ENCODE data around the gene TBC1D10A.

Gene TBC1D10A

GRCh38 chr22:30334646-30335045 is 7.9 kb upstream of the TBC1D10A start:
- TF ChIP-seq CTCF (IDR thresholded peaks at IDR 0.05) = no peak
- TF ChIP-seq ZFX (IDR thresholded peaks at IDR 0.05; ENCODE audit: borderline replicate concordance) = no peak
- no peak overlapping the region for H3K27ac ChIP-seq

- TF ChIP-seq CTCF (IDR thresholded peaks at IDR 0.05) = no peak
Observed at GRCh38 chr22:30333707-30334087, 7.0 kb upstream of the TBC1D10A start.

GRCh38 chr22:30332994-30333706 is 6.4 kb upstream of the TBC1D10A start:
- H3K27ac ChIP-seq = no peak overlapping the region
- TF ChIP-seq ZFX (IDR thresholded peaks at IDR 0.05; ENCODE audit: borderline replicate concordance) = no peak
- no peak for TF ChIP-seq CTCF (IDR thresholded peaks at IDR 0.05)

More at GRCh38 chr22:30333707-30334087, 7.0 kb upstream of the TBC1D10A start:
- no peak overlapping the region for H3K27ac ChIP-seq

GRCh38 chr22:30332551-30332950 is 5.8 kb upstream of the TBC1D10A start:
- no peak overlapping the region for H3K27ac ChIP-seq
- no peak for TF ChIP-seq CTCF (IDR thresholded peaks at IDR 0.05)
- no peak for TF ChIP-seq ZFX (IDR thresholded peaks at IDR 0.05; ENCODE audit: borderline replicate concordance)

GRCh38 chr22:30328466-30329049 is 1.8 kb upstream of the TBC1D10A start:
- H3K27ac ChIP-seq = peak overlapping the region; percentile 81

GRCh38 chr22:30327864-30328345 is 1.2 kb upstream of the TBC1D10A start:
- peak overlapping the region; percentile 81 for H3K27ac ChIP-seq
- TF ChIP-seq ZFX (IDR thresholded peaks at IDR 0.05; ENCODE audit: borderline replicate concordance) (no peak), CTCF (IDR thresholded peaks at IDR 0.05) (peak; percentile 71)

More at GRCh38 chr22:30328466-30329049, 1.8 kb upstream of the TBC1D10A start:
- TF ChIP-seq CTCF (IDR thresholded peaks at IDR 0.05) = no peak
- TF ChIP-seq ZFX (IDR thresholded peaks at IDR 0.05; ENCODE audit: borderline replicate concordance) = no peak

GRCh38 chr22:30326255-30326705 is 461 bp downstream of the TBC1D10A start:
- no peak for TF ChIP-seq CTCF (IDR thresholded peaks at IDR 0.05)
- TF ChIP-seq ZFX (IDR thresholded peaks at IDR 0.05; ENCODE audit: borderline replicate concordance) = no peak
- peak overlapping the region; percentile 81 for H3K27ac ChIP-seq

Measured in 22Rv1 (cell line).